Right renal pelvis (tissue), 4 donors: ENCODE results near the gene PDXP. TPM values are rescaled to one million over a fixed set of nuclear protein-coding genes. Genes with fewer than 3 reads are reported as not detected.
A peak's percentile ranks its signal among the peaks of the same experiment; 100 is the strongest.
"Not testable (repeated sequence)": the region's sequence is repeated elsewhere in the genome, so short reads cannot be mapped to it uniquely, and the experiment has no call there.

ENCODE experiments used
- DNase-seq, 4 donors: peaks; one replicate each; pipeline ENCODE4 v3.0.0-alpha.2; 2013; ENCODE audit warnings: low read depth in 4 of 4, low spot score in 3 of 4, missing footprints in 1 of 4
- polyA plus RNA-seq, 4 donors: library from polyadenylated mRNA; unstranded; fragments of 120-200 nt; gene quantifications; one replicate each; pipeline ENCODE4 v1.2.1, GENCODE V29; 2013; ENCODE audit not compliant: insufficient read length in 4 of 4

Gene PDXP, protein sequence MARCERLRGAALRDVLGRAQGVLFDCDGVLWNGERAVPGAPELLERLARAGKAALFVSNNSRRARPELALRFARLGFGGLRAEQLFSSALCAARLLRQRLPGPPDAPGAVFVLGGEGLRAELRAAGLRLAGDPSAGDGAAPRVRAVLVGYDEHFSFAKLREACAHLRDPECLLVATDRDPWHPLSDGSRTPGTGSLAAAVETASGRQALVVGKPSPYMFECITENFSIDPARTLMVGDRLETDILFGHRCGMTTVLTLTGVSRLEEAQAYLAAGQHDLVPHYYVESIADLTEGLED
- 10 to 100 TPM; 17.7 to 18.9 (median 18.4) TPM for polyA plus RNA-seq

DNA sequence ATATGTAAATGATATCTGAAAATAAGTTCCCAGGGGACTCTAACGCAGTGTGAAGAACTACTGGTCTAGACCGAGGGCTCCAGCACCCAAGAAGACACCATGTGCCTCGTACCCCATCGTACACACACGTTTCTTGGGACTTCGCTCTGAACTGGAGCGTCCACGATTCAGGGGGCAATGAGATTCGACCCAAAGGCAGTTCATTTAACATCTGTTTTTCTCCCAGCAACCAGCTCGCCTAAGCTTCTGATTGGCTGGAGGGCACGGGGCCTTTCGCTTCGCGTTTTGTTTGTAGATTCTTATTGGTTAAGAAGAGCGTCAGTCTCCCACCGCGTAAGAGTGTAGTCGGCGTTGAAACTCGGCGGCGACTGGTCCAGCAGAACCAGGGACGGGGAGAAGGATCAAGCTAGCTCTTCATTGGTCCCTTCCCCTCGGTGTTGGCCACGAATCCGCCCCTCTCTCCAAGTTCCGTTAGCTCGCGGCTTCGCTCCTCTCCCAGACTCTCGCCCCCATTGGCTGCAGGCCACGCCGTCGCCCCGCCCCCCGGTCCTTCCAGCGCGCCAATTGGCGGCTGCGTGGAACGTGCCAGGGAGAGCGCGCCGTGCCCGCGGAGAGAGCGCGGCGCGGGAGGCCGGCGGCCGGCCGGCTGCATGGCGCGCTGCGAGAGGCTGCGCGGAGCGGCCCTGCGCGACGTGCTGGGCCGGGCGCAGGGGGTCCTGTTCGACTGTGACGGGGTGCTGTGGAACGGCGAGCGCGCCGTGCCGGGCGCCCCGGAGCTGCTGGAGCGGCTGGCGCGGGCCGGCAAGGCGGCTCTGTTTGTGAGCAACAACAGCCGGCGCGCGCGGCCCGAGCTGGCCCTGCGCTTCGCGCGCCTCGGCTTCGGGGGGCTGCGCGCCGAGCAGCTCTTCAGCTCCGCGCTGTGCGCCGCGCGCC, at the start of gene PDXP:
PDXP (plus strand) TSS at position 591 of the 933 bp plus-strand sequence; CDS start at position 651, 60 bp downstream.
- peak; percentile 97 to 100 (median 99) for DNase-seq

GRCh38 chr22:37609240-37610152, 49.0 kb upstream of the PDXP start:
- no peak for DNase-seq

DNA sequence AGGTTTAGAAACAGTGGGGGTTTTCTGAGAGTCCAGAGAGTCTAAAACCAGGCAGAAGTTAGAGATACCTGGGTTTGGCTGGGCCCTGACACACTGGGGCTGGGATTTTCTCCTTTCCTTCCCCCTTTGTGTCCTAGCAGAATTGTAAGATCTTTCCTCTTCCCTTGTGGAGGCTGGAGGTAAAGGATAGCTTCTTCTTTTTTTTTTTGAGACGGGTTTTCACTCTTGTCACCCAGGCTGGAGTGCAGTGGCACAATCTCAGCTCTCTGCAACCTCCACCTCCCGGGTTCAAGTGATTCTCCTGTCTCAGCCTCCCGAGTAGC, 48.4 kb upstream of the PDXP start:
- DNase-seq = not testable (repeated sequence)

DNA sequence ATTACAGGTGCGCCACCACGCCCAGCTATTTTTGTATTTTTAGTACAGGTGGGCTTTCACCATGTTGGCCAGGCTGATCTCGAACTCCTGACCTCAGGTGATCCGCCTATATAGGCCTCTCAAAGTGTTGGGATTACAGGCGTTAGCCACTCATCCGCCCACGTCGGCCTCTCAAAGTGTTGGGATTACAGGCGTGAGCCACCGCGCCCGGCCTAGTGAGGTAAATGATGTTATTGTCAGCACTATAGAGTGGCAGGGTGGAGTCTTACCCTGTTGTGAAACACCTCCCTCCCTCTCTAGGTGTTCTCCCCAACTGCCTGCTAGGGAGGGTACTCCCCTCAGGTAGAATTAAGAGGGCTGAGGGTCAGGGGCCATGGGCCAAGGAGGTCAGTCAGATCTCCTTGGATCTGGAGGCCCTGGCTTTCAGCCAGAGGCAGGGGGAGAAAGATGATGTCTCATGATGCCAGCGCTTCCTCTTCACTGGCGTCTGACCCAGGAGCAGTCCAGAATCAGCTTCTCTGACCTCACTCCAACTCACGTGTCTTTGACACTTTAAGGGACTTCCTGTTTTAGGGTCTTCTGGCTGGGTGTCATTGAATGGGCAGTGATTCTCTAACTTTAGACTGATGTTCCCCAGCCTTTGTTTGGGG, 47.9 kb upstream of the PDXP start:
- no peak for DNase-seq

GRCh38 chr22:37611207-37611606, 47.3 kb upstream of the PDXP start:
- no peak for DNase-seq

DNA sequence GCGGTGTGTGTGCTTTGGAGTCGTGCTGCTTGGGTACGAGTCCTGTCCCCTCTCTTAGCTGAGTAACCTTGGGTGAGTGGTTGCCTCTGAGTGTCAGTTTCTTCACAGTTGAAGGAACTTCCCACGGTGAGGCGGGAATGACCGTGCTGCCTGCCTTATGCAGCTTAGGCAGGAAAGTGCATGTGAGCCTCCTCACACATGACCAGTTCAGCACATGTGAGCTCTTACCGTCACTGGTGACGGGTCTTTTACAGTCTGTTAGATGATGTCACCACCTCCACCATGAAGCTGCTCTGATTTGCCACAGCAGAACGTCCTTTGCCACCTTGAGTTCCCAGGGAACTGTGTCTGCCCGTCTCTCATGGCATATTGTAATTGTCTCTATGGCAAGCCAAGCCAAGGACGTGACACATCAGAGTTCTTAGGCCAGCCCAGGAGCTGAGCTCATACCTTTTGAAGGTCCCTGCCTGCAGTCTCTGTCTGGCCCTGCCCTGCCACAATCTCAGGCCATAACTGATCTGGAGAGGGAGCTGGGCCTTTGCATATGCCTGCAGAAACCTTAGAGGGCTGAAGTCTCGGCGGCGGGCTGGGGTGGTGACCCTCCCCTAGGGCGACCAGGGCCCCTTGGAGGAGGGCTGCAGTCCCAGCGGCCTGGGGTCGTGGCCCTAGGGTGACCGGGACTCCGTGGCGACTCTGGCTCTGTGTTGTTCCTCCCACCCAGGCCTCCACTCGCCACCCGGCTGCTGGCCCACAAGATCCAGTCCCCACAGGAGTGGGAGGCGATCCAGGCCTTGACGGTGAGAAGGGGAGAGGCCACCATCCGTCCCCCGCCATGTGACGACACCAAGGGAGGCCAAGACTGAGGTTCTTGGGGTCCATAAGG, 42.1 kb upstream of the PDXP start:
- DNase-seq = no peak

GRCh38 chr22:37617431-37617830, 41.1 kb upstream of the PDXP start:
- no peak for DNase-seq

DNA sequence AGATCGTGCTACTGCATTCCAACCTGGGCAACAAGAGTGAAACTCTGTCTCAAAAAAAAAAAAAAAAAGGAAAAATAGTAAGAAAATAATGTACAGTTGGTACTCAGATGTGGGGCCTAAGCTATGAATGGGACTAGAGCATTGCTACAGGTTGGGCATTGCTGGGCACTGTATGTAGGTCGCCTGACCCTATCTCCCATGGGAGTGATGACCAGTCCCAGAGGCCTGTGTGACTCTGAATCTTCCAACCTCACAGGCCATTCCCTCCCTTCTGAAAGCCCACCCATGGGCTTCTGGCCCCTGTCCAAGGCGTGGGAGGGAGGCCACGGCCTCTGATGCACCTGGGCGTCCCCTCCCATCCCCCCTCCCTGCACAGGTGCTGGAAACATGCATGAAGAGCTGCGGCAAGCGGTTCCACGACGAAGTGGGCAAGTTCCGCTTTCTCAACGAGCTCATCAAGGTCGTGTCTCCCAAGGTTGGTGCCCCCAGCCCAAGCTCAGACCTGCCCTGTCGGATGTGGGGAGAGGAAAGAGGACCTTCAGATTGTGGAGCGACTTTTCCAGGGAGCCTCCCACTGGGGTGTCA, 40.4 kb upstream of the PDXP start:
- no peak for DNase-seq

DNA sequence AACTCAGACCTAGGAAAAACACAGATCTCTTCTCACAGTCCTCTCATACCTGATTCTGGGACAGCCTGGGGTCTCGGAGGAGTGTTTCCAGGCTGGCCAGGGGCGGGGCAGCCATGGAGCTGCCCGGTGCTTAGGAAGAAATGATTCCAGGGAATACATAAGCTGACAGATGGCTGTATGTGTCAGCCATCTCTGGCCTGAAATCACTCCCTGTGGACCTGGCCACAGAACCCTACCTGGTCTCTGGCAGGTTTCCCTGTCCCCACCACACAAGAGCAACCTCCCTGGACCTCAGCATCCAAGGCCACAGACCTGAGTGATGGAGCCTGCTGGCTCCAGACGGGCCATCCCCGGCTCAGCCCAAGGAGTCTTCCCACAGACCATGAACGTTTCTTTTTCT, 39.8 kb upstream of the PDXP start:
- no peak for DNase-seq

DNA sequence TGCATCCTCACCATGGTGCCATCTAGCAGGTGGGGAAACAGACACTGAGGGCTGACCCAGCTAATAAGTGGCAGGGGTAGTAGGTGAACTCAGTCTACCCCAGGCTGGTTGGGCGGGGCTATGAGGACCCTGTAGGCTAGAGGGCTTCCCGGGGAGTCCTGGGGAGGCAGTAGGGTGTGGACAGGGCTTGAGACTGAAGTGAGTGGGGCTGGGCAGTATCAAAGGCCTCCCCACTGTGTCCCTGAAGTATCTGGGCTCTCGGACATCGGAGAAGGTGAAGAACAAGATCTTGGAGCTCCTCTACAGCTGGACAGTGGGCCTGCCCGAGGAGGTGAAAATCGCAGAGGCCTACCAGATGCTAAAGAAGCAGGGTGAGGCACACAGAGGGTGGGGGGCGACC, 38.5 kb upstream of the PDXP start:
- DNase-seq = no peak

- no peak for DNase-seq
Observed at GRCh38 chr22:37621352-37621860, 37.1 kb upstream of the PDXP start.

DNA sequence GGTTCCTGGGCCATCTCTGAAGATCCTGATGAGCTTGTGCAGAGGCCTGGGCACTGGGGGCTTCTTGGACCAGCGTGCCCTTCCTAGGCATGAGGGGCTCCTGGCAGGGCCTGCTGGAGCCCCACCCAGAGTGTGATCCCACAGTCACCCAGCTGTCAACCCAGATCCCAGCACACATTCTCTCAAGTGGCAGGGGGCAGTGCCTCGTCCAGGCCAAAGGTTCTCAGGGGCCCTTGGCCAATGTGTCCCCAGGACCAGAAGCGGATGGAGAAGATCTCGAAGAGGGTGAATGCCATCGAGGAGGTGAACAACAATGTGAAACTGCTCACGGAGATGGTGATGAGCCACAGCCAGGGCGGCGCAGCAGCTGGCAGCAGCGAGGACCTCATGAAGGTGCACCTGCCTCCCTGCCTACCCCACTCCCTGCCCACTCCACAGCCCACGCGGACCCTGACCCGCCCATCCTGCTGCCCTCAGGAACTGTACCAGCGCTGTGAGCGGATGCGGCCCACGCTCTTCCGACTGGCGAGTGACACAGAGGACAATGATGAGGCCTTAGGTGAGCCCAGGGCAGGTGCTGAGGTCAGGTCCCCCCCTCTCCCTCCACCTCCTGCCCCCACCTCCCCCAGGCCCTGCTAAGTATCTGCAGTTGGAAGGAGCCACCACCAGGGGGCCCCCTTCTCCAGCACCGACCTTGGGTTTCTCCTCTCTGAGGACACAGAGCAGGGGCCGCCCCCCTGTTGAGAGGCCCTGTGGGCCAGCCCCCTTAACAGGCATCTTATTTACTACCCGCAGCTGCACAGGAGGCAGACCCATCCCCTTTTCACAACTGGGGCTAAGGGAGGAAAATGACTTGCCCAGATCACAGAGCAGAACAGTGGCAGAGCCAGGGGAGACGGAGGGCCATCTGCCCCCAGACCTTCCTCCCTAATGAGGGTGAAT, 35.2 kb upstream of the PDXP start:
- no peak for DNase-seq

- no peak for DNase-seq
Observed at GRCh38 chr22:37624017-37624365, 34.5 kb upstream of the PDXP start.

DNA sequence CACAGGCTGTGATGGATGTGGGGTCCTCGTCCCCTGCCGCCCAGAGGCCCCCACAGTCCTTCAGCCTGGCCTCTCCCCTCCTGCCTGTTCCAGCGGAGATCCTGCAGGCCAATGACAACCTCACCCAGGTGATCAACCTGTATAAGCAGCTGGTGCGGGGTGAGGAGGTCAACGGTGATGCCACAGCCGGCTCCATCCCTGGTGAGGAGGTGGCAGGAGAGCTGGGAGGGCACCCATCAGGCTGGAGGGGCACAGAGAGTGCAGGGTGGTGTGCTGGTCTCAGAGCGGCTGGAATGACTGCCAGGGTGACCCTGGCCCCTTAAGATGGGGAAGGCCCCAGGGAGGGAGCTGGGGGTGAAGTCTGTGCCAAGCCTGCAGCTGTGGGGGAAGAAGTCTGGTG, 33.6 kb upstream of the PDXP start:
- no peak for DNase-seq

- DNase-seq = no peak
Observed at GRCh38 chr22:37625737-37626136, 32.8 kb upstream of the PDXP start.

- DNase-seq = no peak
Observed at GRCh38 chr22:37626144-37626543, 32.4 kb upstream of the PDXP start.

- DNase-seq = no peak
Observed at GRCh38 chr22:37626556-37627075, 31.9 kb upstream of the PDXP start.

- DNase-seq = no peak
Observed at GRCh38 chr22:37627121-37627520, 31.4 kb upstream of the PDXP start.
